ENCODE results near the gene UPB1.
A peak's percentile ranks its signal among the peaks of the same experiment; 100 is the strongest.
"Not testable (repeated sequence)": the region's sequence is repeated elsewhere in the genome, so short reads cannot be mapped to it uniquely, and the experiment has no call there.

UPB1 gene

GRCh38 chr22:24482575-24482974 is 12.6 kb upstream of the UPB1 start:
- DNase-seq: peak; percentile 86

GRCh38 chr22:24482998-24483397 is 12.1 kb upstream of the UPB1 start:
- DNase-seq: no peak

GRCh38 chr22:24483976-24484545 is 11.1 kb upstream of the UPB1 start:
- no peak for DNase-seq

- DNase-seq: no peak
Measured at GRCh38 chr22:24485170-24485569, 10.0 kb upstream of the UPB1 start.

GRCh38 chr22:24485608-24486007 is 9.5 kb upstream of the UPB1 start:
- DNase-seq: no peak

- DNase-seq: peak; percentile 86
Measured at GRCh38 chr22:24486501-24486921, 8.6 kb upstream of the UPB1 start.

GRCh38 chr22:24489011-24489410 is 6.1 kb upstream of the UPB1 start:
- peak; percentile 43 for DNase-seq

- DNase-seq: not testable (repeated sequence)
Measured at GRCh38 chr22:24489434-24489833, 5.7 kb upstream of the UPB1 start.

GRCh38 chr22:24492391-24492790 is 2.7 kb upstream of the UPB1 start:
- no peak for DNase-seq

GRCh38 chr22:24494167-24494527 is 985 bp upstream of the UPB1 start:
- DNase-seq: no peak

- no peak for DNase-seq
Measured at GRCh38 chr22:24495365-24495675, 188 bp downstream of the UPB1 start.

GRCh38 chr22:24496234-24496633 is 1.1 kb downstream of the UPB1 start:
- no peak for DNase-seq

- no peak for DNase-seq
Measured at GRCh38 chr22:24496661-24497060, 1.5 kb downstream of the UPB1 start.

GRCh38 chr22:24497841-24498258 is 2.7 kb downstream of the UPB1 start:
- DNase-seq: no peak

- DNase-seq: no peak
Measured at GRCh38 chr22:24498824-24499223, 3.7 kb downstream of the UPB1 start.

GRCh38 chr22:24499706-24500276 is 4.7 kb downstream of the UPB1 start:
- DNase-seq: no peak

- DNase-seq: no peak
Measured at GRCh38 chr22:24500277-24500820, 5.2 kb downstream of the UPB1 start.

- DNase-seq: no peak
Measured at GRCh38 chr22:24501301-24502005, 6.3 kb downstream of the UPB1 start.

GRCh38 chr22:24502034-24502433 is 6.9 kb downstream of the UPB1 start:
- no peak for DNase-seq

- no peak for DNase-seq
Measured at GRCh38 chr22:24502541-24502940, 7.4 kb downstream of the UPB1 start.

GRCh38 chr22:24503137-24503842 is 8.2 kb downstream of the UPB1 start:
- peak; percentile 69 for DNase-seq

- no peak for DNase-seq
Measured at GRCh38 chr22:24503843-24504338, 8.8 kb downstream of the UPB1 start.

GRCh38 chr22:24504540-24504939 is 9.4 kb downstream of the UPB1 start:
- DNase-seq: no peak
